Cardiac septum (tissue), 1 donor: ENCODE results near the gene IFNA6. TPM values are rescaled to one million over a fixed set of nuclear protein-coding genes. Genes with fewer than 3 reads are reported as not detected.

Source experiments
- DNase-seq: peaks from one replicate; pipeline ENCODE4 v3.0.0-alpha.2; 2020; ENCODE audit warnings: low spot score
- intact Hi-C: fragments of 100-400 bp; cut with DNase I; formaldehyde crosslinking; loops from one replicate; pipeline ENCODE4 v1.14.0; 2022
- total RNA-seq: library from RNA; stranded (reverse); fragmentation: NEBNext Ultra II Directional; extraction: Animal tissue kit (Norgen Biotek cat#: 25700); gene quantifications from one replicate; pipeline ENCODE4 v1.2.1, GENCODE V29; 2021
- donor health status: DM: no; HTN: no; CAD: no.

Gene IFNA6
- total RNA-seq, 1 donor from 2014 or later: not detected

- intact Hi-C loops: loop anchor here (5.0 kb wide), 1 partner anchor 467 kb away; the partner anchor contains the start of gene MTAP
- peak; percentile 96 for DNase-seq
Measured at GRCh38 chr9:21334701-21335632, 15.7 kb downstream of the IFNA6 start, which contains the start of gene KLHL9. Gene KLHL9, minus strand, starts transcription at chr9:21335404. Its CDS starts 545 bp downstream, at chr9:21334859.

DNA sequence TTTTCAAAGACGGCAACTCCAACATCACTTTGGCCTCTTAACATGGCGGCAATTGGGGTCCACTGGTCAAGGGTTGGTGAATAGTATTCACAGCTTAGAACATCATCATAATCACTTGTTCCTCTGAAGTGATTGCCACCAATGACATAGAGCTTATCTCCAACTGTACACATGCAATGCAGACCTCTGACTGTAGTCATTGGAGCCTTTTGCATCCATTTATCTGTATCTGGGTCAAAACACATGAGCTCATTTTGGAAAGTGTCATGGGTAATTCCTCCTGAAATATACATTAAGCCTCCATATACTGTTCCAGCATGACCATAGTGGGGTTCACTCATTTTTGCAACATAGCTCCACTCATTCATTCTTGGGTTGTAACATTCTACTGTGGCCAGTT, 17.5 kb downstream of the IFNA6 start:
- no peak for DNase-seq
- intact Hi-C loops: loop anchor here (5.0 kb wide), 1 partner anchor 469 kb away; the partner anchor contains the start of gene MTAP

GRCh38 chr9:21331676-21332402, 18.8 kb downstream of the IFNA6 start:
- intact Hi-C loops: loop anchor here (5.0 kb wide), 1 partner anchor 470 kb away; the partner anchor contains the start of gene MTAP
- no peak for DNase-seq

GRCh38 chr9:21326526-21327139, 24.1 kb downstream of the IFNA6 start:
- no peak for DNase-seq
- intact Hi-C loops: no loop called here

DNA sequence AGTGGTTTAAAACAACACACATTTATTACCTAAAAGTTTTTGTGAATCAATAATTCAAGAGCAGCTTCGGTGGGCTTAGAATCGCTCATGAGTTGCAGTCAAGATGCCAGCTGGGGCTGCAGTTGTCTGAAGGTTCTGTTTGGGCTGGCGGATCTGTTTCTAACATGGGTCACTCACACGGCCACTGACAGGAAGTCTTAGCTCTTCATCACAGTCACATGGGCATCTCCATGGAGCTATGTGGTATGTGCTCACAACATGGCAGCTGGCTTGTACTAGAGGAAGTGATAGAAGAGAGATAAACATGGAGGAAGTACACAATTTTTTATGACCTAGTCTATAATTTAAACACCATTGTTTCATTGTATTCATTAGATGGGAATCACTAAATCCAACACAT, 26.6 kb downstream of the IFNA6 start:
- intact Hi-C loops: loop anchor here (5.0 kb wide), 2 partner anchors 73 to 463 kb away; no protein-coding TSS in a partner anchor
- no peak for DNase-seq

DNA sequence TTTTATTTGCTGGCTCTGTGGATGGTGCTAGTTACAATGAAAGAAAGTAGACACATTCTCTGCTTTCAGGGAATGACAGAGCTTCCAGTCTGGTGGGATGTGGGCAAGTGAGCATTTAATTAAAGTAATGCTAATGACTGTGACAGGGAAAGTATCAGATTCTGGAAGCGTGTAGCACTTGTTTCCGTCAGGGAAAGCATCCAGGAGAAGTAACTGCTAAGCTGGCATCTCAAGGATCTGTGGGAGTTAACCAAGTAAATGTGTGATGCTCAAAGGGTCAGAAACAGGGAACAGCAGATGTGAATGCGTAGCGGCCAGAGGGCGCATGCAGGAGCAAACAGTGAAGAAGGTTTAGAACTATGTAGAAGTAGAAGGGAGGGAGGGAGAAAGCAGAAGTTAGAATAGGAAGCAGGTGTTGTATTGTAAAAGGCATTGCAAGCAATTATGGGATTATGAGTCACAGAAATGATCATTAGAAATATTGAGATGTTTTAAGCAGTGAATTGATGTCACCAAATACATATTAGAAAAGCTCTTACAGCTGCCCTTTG, 27.7 kb downstream of the IFNA6 start:
- no peak for DNase-seq
- intact Hi-C loops: loop anchor here (5.0 kb wide), 2 partner anchors 74 to 464 kb away; no protein-coding TSS in a partner anchor

DNA sequence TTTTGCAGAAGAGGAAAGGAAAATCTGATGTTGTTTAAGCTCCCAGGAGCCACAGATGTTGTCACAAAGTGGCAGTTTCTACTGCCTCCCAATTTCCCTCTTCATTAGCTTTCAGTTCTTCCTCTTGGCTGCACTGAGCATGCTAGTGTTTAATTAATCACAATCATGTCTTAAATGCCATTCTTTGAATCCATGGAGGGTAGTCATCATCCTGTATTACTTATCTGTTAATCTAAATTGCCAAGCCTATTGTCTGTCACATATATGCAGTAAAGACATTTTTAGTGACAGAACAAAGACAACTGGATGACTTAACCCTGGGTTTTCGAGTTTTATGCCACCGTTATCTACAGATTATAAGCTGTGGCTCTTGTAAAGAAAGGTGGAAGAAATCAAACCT, 30.2 kb downstream of the IFNA6 start:
- intact Hi-C loops: loop anchor here (5.0 kb wide), 2 partner anchors 77 to 467 kb away; no protein-coding TSS in a partner anchor
- DNase-seq: no peak

- intact Hi-C loops: no loop called here
- DNase-seq: no peak
Measured at GRCh38 chr9:21317956-21318923, 32.4 kb downstream of the IFNA6 start.

DNA sequence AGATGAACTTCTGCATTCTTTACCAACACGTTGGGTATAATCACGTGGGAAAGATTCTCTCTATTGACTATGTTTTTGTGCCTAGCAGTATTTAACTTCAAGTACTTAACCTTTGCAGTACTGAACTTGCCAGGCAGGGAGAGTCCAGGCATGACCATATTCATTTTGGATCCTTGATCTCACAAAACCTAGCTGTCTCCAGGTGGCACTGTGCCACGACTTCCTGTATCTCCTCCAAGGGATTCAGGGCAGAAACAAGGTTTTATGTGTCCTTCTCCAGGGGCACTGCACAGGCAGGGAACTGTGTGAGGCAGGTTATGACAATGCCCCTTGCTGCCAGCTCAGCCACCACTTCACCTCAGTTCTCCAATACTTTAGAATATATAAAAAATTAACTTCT, 33.8 kb downstream of the IFNA6 start:
- no peak for DNase-seq
- intact Hi-C loops: no loop called here

DNA sequence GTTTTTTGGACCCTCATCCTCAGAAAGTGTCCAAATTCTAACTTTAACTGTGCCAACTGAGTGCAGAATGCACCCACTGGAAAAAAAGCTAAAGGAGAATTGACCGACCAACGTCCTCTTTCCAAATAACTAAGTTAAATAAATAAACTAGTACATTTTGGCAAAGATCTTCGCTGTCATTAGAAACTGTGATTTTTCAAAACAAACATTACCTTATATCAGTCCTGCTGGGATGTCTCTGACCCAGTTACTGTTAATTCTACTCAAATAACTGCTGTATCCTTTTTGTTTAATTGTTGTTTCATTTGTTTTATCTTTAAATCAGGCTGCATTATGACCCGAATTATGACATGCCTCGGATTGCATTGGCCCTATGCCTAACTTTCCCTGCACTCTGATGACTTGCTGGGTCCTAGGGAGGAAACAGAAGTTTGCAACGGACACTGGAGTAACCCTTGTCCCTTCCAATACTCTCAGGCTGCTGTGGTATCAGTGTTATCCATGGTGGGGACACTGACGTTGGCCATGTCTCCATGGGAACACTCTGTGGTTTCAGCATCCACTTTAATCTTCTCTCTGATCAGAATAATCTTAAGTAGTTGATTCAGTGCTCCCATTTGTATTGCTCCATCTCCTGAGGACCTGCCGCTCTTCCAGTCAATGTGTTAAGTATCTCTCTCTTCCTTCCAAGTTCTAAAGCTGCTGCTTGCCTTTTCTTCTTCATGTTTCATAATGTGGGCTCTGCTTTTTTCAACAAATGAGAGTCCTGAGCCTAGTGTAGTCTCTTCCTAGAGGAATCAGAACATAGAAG, 34.5 kb downstream of the IFNA6 start:
- intact Hi-C loops: no loop called here
- DNase-seq: no peak

DNA sequence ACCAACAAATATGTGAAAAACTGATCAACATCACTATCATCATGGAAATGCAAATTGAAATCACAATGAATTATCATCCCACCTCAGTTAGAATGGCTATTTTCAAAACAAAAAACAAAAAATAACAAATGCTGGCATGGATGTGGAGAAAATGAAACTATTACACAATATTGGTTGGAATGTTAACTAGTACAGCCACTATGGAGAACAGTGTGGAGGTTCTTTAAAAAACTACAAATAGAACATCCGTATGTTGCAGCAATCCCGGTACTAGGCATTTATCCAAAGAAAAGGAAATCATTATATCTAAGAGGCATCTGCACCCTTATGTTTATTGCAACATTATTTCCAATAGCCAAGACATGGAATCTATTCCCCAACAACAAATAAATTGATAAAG, 36.5 kb downstream of the IFNA6 start:
- no peak for DNase-seq
- intact Hi-C loops: no loop called here

DNA sequence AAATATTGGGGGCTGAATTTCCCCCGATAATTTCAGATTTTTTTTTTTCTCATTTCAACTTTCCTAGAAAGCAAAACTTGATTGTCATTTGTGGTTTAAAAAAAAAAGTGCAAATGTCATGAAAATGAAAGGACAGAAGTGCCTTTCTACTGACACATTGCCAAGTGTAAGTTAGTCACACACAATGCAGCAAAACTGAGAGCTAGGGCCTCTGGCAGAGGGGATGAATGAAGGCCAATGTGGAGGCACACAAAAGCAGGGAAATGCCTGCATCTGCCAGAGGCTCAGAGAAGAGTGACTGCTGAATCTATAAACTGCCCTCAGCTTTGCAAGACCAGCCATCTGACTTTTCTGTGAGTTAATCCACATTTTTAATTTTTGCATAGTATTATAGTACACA, 38.8 kb downstream of the IFNA6 start:
- no peak for DNase-seq
- intact Hi-C loops: no loop called here

- DNase-seq: no peak
Measured at GRCh38 chr9:21305213-21305612, 45.5 kb downstream of the IFNA6 start, which contains the start of gene IFNA5. Gene IFNA5, minus strand, starts transcription at chr9:21305313. Its CDS starts 57 bp downstream, at chr9:21305256.

More at GRCh38 chr9:21305213-21305612, 45.5 kb downstream of the IFNA6 start, which contains the start of gene IFNA5:
- intact Hi-C loops: no loop called here
